Measurements from ENCODE around the gene HDAC4.

Gene HDAC4

DNA sequence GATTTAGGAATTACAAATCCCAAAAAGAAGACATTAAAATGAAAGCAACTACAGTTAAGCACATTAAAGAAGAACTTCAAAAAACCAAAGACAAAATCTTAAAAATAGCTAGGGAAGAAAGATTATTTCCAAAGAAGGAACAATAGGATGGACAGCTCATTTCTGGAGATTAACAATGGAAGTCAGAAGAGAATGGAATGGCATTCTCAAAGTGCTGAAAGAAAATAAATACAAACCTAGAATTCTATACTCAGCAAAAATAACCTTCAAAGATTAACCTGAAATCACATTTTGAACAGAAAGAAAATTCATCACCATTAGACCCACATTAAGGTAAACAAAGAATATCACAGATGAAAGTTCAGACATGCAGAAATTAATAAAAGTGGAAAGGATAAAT lies 229.2 kb downstream of the HDAC4 start:
- no peak for DNase-seq (ENCODE audit: low spot score)
- TF ChIP-seq, protein P1, sequence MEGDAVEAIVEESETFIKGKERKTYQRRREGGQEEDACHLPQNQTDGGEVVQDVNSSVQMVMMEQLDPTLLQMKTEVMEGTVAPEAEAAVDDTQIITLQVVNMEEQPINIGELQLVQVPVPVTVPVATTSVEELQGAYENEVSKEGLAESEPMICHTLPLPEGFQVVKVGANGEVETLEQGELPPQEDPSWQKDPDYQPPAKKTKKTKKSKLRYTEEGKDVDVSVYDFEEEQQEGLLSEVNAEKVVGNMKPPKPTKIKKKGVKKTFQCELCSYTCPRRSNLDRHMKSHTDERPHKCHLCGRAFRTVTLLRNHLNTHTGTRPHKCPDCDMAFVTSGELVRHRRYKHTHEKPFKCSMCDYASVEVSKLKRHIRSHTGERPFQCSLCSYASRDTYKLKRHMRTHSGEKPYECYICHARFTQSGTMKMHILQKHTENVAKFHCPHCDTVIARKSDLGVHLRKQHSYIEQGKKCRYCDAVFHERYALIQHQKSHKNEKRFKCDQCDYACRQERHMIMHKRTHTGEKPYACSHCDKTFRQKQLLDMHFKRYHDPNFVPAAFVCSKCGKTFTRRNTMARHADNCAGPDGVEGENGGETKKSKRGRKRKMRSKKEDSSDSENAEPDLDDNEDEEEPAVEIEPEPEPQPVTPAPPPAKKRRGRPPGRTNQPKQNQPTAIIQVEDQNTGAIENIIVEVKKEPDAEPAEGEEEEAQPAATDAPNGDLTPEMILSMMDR (IDR thresholded peaks at IDR 0.05): no peak
- H3K4me3 ChIP-seq: no peak overlapping the region
- H3K27ac ChIP-seq: no peak overlapping the region

DNA sequence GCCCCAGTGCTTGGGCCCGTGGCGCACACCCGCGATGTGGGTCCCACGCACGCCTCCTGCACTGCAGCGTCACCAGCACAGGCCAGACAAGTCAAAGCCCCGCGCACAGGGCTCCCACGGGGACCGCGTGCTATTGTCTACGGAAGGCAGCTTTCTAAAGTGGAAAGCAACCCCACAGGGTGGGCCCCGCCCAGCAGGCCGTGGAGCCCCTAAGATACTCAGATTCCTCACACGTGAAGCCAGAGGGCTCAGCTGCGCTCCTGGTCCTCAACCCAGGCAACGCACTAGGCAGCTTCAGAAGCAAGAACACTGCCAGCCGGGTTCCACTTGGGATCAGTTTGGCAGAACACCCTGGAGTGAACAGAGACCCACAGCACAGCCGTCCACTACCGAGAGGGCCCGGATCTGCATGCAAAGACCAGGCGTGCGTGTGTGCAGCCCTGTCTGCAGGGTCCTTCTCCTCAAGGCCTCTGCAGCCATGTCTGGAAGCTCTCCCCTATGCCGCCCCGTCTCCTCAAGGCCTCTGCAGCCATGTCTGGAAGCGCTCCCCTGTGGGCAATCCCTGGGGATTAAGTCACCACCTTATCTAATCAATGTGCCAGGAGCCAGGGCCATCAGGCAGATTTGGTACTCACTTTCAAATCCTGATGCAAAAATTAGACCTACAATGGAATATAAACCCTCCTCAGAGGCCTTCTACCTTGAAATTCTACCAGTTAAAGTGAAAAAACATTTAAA lies 231.3 kb downstream of the HDAC4 start:
- H3K27ac ChIP-seq: no peak overlapping the region
- no peak overlapping the region for H3K4me3 ChIP-seq
- TF ChIP-seq, protein P1 (IDR thresholded peaks at IDR 0.05): no peak
- DNase-seq (ENCODE audit: low spot score): no peak

DNA sequence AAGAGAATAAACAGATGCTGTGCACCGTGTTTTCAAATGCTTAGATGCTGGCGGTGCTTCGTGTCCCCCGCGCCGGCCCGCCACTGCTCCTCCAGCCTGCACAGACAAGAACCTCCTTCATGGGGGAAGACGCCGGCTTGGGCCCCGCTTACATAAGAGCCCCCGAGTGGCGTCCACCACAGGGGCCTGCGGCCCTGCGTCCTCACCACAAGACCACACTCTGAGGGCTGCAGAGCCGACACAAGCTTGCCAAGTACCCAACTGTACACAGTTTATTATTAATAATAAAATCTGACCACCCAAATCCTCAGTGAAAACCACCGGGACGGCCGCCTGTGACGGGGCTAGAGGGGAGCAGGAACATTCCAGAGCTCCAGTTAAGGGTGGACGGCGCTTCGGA lies 232.2 kb downstream of the HDAC4 start:
- no peak overlapping the region for H3K4me3 ChIP-seq
- DNase-seq (ENCODE audit: low spot score): peak; percentile 31
- no peak overlapping the region for H3K27ac ChIP-seq
- TF ChIP-seq, protein P1 (IDR thresholded peaks at IDR 0.05): no peak

DNA sequence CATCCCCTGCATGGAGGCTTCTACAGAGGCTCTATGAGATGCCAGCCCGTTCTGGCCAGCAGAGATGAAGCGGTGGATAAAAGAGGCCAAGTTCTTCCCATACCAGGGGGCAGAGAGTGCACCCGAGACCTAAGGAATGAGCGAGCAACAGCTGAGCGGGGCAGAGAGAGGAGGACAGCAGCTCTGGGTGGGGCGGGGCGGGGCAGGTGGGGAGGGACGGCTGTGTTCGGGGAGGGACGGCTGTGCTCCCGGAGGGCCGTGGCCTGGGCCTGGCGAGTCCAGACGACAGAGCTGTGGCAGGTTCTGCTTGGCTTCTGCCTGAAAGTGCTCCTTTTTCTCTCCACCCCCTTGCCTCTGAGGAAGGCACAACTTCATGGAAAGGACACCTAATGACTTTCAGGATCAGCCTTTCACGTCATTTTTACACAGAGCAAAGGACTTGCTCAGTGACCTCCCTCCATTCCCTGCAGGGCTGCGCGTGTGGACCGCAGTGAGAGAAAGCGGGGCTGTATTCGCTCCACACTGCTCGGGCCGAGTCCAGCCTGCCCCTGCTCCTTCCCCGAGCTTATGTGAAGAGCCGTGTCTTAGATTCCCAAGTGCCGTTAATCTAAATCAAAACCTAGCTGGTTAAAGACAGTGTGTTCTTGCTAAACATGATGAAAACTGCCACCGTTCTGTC lies 232.9 kb downstream of the HDAC4 start:
- no peak overlapping the region for H3K4me3 ChIP-seq
- TF ChIP-seq, protein P1 (IDR thresholded peaks at IDR 0.05): no peak
- DNase-seq (ENCODE audit: low spot score): peak; percentile 38
- H3K27ac ChIP-seq: no peak overlapping the region

DNA sequence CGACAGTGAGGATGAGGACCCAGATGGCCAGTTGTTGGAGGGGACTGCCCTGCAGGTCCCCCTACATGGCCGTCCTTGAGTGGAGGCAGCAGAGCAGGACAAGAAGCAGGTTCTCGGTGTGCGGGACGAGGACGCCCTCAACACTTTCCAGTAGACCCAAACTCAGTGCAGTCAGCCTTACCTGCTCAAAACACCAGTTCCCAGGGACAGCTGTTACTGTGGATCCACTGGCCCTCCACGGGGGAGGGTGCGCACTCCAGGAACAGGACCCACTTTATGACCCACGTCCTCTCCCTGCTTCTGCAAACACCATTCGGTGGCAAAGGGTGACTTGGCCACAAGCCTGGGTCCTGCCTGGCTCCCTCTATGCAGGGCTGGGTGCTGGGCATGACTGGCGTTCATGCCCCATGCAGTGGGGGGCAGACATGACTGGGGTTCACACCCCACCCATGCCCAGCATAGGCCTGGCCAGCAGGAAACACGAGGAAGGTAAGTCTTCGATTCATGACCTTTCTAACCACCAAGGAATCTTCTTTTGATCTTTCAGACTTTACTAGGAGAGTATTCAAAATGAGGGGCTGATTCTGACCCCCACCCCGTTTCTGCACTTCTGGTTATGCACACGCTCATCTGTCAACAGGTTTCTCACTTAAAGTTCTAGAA lies 233.7 kb downstream of the HDAC4 start:
- TF ChIP-seq, protein P1 (IDR thresholded peaks at IDR 0.05): no peak
- no peak overlapping the region for H3K4me3 ChIP-seq
- no peak overlapping the region for H3K27ac ChIP-seq
- no peak for DNase-seq (ENCODE audit: low spot score)

DNA sequence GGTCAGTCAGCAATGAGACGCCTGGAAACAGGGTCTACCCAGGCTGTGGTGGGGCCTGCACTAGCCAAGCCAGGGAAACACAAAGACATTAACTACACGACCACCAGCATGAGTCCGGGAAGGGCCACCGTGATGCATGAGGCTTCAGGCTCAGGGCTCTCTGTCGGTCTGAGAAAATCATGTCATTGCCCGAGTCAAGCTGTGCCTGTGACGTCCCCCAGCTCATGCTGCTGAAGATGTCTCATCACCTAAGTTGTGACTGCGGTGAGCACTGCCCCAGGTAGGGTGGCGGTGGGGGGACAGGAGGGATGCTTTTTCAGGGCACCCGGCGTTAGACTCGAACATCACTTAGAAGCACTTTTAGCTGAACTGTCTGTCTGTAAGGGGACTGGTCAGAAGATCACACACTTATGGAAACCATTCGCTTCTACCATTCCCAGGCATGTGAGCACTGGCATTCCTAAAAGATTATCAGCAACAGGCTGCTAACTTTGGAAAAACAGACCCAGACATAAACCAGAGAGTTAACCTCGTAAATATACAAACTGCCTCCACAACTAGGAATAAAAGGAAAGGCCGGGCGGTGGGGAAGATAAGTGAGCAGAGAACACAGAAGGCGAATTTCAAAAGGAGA lies 234.5 kb downstream of the HDAC4 start:
- DNase-seq (ENCODE audit: low spot score): no peak
- no peak overlapping the region for H3K27ac ChIP-seq
- H3K4me3 ChIP-seq: no peak overlapping the region
- TF ChIP-seq, protein P1 (IDR thresholded peaks at IDR 0.05): no peak

All from coronary artery (tissue), 2 donors.